ENCODE data around the gene TUFT1.

DNA sequence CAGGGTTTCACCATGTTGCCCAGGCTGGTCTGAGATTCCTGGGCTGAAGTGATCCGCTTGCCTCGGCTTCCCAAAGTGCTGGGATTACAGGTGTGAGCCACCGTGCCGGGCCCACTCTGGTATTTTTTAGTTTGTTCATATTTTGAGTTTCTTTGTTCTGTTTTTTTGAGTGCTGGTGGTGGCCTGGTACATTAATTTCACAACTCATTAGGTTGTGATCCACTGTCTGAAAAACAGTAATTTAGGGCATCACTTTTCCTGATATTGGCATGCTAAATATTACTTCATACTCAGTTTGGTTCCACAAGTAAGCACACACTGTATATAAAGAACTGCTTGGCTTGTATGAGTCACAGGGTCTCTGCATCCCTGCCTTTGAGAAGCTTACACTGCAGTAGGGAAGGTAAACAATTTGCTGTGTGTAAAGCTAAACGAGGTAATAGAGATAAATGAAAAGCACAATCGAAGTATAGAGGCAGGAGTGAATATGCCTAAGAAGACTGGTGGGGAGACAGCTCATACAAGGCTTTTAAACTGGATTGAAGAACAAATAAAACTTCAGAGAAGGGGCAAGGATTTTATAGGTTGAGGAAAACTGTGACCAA is 79.5 kb downstream of the TUFT1 start:
- TF ChIP-seq, protein P1, sequence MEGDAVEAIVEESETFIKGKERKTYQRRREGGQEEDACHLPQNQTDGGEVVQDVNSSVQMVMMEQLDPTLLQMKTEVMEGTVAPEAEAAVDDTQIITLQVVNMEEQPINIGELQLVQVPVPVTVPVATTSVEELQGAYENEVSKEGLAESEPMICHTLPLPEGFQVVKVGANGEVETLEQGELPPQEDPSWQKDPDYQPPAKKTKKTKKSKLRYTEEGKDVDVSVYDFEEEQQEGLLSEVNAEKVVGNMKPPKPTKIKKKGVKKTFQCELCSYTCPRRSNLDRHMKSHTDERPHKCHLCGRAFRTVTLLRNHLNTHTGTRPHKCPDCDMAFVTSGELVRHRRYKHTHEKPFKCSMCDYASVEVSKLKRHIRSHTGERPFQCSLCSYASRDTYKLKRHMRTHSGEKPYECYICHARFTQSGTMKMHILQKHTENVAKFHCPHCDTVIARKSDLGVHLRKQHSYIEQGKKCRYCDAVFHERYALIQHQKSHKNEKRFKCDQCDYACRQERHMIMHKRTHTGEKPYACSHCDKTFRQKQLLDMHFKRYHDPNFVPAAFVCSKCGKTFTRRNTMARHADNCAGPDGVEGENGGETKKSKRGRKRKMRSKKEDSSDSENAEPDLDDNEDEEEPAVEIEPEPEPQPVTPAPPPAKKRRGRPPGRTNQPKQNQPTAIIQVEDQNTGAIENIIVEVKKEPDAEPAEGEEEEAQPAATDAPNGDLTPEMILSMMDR (IDR thresholded peaks at IDR 0.05 in 2 of 3, conservative IDR thresholded peaks at IDR 0.05 in 1 of 3; ENCODE audit: borderline replicate concordance in 1 of 3, insufficient read depth in 1 of 3, low read depth in 2 of 3, low read length in 2 of 3): no peak
- no peak for TF ChIP-seq SRF (IDR thresholded peaks at IDR 0.05; ENCODE audit: low read depth)
- no peak for TF ChIP-seq POLR2A (IDR thresholded peaks at IDR 0.05; ENCODE audit: borderline replicate concordance, extremely low read depth, insufficient read depth, insufficient read length)
- TF ChIP-seq, protein P2, sequence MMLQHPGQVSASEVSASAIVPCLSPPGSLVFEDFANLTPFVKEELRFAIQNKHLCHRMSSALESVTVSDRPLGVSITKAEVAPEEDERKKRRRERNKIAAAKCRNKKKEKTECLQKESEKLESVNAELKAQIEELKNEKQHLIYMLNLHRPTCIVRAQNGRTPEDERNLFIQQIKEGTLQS (IDR thresholded peaks at IDR 0.05): no peak
- no peak for TF ChIP-seq CEBPB (IDR thresholded peaks at IDR 0.05; ENCODE audit: low read depth)
- TF ChIP-seq, protein P3, sequence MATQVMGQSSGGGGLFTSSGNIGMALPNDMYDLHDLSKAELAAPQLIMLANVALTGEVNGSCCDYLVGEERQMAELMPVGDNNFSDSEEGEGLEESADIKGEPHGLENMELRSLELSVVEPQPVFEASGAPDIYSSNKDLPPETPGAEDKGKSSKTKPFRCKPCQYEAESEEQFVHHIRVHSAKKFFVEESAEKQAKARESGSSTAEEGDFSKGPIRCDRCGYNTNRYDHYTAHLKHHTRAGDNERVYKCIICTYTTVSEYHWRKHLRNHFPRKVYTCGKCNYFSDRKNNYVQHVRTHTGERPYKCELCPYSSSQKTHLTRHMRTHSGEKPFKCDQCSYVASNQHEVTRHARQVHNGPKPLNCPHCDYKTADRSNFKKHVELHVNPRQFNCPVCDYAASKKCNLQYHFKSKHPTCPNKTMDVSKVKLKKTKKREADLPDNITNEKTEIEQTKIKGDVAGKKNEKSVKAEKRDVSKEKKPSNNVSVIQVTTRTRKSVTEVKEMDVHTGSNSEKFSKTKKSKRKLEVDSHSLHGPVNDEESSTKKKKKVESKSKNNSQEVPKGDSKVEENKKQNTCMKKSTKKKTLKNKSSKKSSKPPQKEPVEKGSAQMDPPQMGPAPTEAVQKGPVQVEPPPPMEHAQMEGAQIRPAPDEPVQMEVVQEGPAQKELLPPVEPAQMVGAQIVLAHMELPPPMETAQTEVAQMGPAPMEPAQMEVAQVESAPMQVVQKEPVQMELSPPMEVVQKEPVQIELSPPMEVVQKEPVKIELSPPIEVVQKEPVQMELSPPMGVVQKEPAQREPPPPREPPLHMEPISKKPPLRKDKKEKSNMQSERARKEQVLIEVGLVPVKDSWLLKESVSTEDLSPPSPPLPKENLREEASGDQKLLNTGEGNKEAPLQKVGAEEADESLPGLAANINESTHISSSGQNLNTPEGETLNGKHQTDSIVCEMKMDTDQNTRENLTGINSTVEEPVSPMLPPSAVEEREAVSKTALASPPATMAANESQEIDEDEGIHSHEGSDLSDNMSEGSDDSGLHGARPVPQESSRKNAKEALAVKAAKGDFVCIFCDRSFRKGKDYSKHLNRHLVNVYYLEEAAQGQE (IDR thresholded peaks at IDR 0.05; ENCODE audit: low read depth): no peak
- TF ChIP-seq POLR2AphosphoS5 (IDR thresholded peaks at IDR 0.05; ENCODE audit: low read depth, low read length): no peak
- TF ChIP-seq EZH2 (IDR thresholded peaks at IDR 0.05): no peak
